Large intestine (tissue), 3 donors: ENCODE results near the gene ANTXR2. TPM values are rescaled to one million over a fixed set of nuclear protein-coding genes. Genes with fewer than 3 reads are reported as not detected.
"Not testable (repeated sequence)": the region's sequence is repeated elsewhere in the genome, so short reads cannot be mapped to it uniquely, and the experiment has no call there.

ENCODE experiments used
- DNase-seq, 2 donors: peaks; one replicate each; pipeline versions ENCODE4 v3.0.0 to v3.0.0-alpha.2; 2013
- H3K27ac ChIP-seq: one replicate; pipeline ENCODE4 v1.5.1; 2013; ENCODE audit warnings: low read length
- H3K27me3 ChIP-seq: 2 replicates; pipeline ENCODE4 v1.6.1; 2013; ENCODE audit warnings: low read length; ENCODE audit not compliant: control insufficient read depth, insufficient read depth
- H3K36me3 ChIP-seq: 2 replicates; pipeline ENCODE4 v1.6.1; 2013; ENCODE audit warnings: low read length; ENCODE audit not compliant: control insufficient read depth, insufficient read depth
- H3K4me1 ChIP-seq: one replicate; pipeline ENCODE4 v1.6.1; 2013; ENCODE audit warnings: low read length; ENCODE audit not compliant: control insufficient read depth, insufficient read depth
- H3K4me3 ChIP-seq: one replicate; pipeline ENCODE4 v1.5.1; 2013; ENCODE audit warnings: low read length
- H3K9me3 ChIP-seq: one replicate; pipeline ENCODE4 v1.6.1; 2013; ENCODE audit warnings: mild to moderate bottlenecking, low read depth, low read length, moderate library complexity; ENCODE audit not compliant: control insufficient read depth
- WGBS: methylation state at CpG from one replicate; pipeline ENCODE4 v1.1.5; 2013; ENCODE audit warnings: low lambda C conversion rate; ENCODE audit not compliant: insufficient coverage; 5-methylcytosine and 5-hydroxymethylcytosine counted together
- polyA plus RNA-seq: library from polyadenylated mRNA; unstranded; fragments of 120-200 nt; gene quantifications from one replicate; pipeline ENCODE4 v1.2.1, GENCODE V29; 2013

ANTXR2 gene
- polyA plus RNA-seq, 1 donor: 36.3 TPM

DNA sequence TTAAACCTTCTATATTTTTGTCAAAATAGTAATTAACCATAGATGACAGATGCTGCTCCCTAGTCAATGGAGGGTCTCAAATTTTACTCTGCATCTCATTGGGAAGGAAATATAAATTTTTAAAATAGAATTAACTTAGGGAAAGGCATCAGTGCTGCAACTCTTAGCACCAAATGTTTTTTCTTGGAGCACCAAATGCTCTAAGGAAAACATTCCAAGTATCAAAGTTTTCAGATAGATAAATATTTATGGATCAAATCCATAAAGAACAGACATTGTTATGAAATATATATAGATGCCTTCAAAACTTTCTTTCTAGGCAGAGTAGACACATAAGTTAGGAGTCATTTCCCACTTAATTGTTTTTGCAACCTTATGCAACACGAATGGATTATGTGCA lies 168.7 kb downstream of the ANTXR2 start:
- Histone ChIP-seq H3K27ac (no peak overlapping the region), H3K9me3 (no peaks in the 10 kb centered on the region), H3K4me3 (no peak overlapping the region), H3K27me3 (no peaks in the 10 kb centered on the region), H3K4me1 (no peaks in the 10 kb centered on the region), H3K36me3 (peaks cover 17% of the 10 kb centered on the region)
- no peak for DNase-seq
- 67% methylated on average over 1 of the region's 1 CpG for WGBS

DNA sequence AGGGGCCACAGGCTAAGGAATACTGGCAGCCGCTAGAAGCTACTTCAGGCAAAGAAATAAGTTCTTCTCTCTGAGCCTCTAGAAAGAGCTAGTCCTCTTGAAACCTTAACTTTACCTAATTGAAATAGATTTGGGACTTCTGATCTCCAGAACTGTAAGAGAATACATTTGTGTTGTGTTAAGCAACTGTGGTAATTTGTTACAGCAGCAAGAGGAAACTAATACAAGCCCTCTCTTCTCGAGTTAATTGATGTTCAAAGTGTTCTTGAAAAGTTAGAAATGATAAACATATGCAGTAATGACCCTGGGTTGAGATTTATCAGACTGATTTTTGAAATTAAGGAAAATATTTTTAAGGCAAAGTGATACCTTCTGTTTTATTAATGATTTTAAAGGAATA lies 172.8 kb downstream of the ANTXR2 start:
- H3K4me1 ChIP-seq: no peaks in the 10 kb centered on the region
- DNase-seq: no peak
- H3K9me3 ChIP-seq: no peaks in the 10 kb centered on the region
- no peaks in the 10 kb centered on the region for H3K27me3 ChIP-seq
- H3K27ac ChIP-seq: no peak overlapping the region
- H3K4me3 ChIP-seq: no peak overlapping the region
- H3K36me3 ChIP-seq: no peaks in the 10 kb centered on the region
- 93% methylated on average over 2 of the region's 2 CpGs for WGBS

GRCh38 chr4:79899481-79899880 lies 173.5 kb downstream of the ANTXR2 start:
- Histone ChIP-seq H3K4me1 (no peaks in the 10 kb centered on the region), H3K4me3 (no peak overlapping the region), H3K36me3 (no peaks in the 10 kb centered on the region), H3K9me3 (no peaks in the 10 kb centered on the region), H3K27ac (no peak overlapping the region), H3K27me3 (no peaks in the 10 kb centered on the region)
- no peak for DNase-seq
- 100% methylated on average over 3 of the region's 4 CpGs for WGBS

DNA sequence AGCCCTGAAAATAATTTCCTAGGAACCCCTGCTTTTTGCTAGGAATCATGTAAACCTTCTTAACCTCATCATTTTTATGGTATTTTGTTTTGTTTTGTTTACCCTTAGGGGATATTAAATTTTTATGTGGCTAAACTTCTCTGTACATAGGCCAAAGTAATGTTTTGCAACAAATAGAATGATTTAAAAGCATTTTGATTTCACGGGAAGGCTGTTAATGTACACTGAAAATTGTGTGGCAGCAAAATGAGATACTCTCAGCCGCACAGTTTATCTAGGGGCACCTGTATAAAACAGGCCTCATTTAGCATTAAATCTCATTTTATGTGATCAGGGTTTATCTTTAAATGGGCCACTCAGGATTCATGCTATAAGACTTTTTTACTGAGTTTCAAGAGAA lies 175.0 kb downstream of the ANTXR2 start:
- Histone ChIP-seq H3K27ac (no peak overlapping the region), H3K9me3 (no peaks in the 10 kb centered on the region), H3K4me1 (no peaks in the 10 kb centered on the region), H3K36me3 (no peaks in the 10 kb centered on the region), H3K4me3 (no peak overlapping the region), H3K27me3 (no peaks in the 10 kb centered on the region)
- 83% methylated on average over 1 of the region's 2 CpGs for WGBS
- no peak for DNase-seq

DNA sequence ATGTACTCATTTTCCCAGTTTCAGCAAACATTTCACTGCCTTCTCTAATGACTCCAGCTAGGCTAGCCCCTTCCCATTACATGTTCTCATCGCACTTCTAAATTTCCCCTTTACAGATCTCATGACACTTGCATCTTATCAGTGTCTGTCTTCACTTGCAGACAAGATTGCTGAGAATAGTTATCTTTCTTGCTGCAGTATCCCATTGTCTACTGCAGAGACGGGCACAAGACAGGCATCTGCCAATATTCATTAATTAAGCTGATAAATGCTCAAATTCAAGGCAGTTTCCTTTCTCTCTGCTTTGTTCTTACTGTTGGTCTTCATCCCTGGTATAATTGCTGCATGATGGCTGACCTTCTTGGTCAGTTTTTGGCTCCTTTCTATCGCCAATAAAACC lies 175.9 kb downstream of the ANTXR2 start:
- Histone ChIP-seq H3K9me3 (no peaks in the 10 kb centered on the region), H3K27ac (no peak overlapping the region), H3K36me3 (no peaks in the 10 kb centered on the region), H3K4me1 (no peaks in the 10 kb centered on the region), H3K4me3 (no peak overlapping the region), H3K27me3 (no peaks in the 10 kb centered on the region)
- WGBS: no CpG with 5 or more reads among the region's 3 CpGs
- DNase-seq: no peak

GRCh38 chr4:79893456-79893855 lies 179.6 kb downstream of the ANTXR2 start:
- Histone ChIP-seq H3K9me3 (no peaks in the 10 kb centered on the region), H3K27me3 (no peaks in the 10 kb centered on the region), H3K4me1 (no peaks in the 10 kb centered on the region), H3K27ac (no peak overlapping the region), H3K36me3 (no peaks in the 10 kb centered on the region), H3K4me3 (no peak overlapping the region)
- no peak for DNase-seq
- 78% methylated on average over 2 of the region's 2 CpGs for WGBS

DNA sequence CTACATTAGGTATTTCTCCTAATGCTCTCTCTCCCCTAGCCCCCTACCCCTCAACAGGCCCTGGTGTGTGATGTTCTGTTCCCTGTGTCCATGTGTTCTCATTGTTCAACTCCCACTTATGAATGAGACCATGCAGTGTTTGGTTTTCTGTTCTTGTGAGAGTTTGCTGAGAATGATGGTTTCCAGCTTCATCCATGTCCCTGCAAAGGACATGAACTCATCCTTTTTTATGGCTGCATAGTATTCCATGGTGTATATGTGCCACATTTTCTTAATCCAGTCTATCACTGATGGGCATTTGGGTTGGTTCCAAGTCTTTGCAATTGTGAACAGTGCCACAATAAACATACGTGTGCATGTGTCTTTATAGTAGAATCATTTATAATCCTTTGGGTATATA lies 184.0 kb downstream of the ANTXR2 start:
- H3K4me1 ChIP-seq, H3K27ac ChIP-seq, H3K9me3 ChIP-seq, H3K4me3 ChIP-seq, H3K36me3 ChIP-seq, H3K27me3 ChIP-seq, DNase-seq: not testable (repeated sequence)
- no CpG with 5 or more reads among the region's 1 CpG for WGBS

DNA sequence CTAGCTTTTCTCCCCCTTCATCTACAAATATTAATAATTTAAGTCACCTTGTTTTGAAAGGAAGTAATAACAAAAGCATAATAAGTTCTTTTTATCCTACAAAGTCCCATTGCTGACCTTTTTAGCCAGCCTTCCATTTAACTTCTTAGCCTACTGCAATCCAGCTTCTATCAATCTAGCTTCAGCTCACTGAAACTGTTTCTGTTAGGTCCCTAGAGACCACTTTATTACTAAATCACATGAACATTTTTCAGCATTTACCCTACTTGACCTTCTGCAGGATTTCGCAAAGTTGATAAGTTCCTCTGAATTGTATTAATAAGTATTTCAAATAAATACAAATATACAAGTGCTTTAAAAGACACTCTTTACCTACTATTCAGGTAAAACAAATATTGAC lies 186.5 kb downstream of the ANTXR2 start:
- H3K27ac ChIP-seq: no peak overlapping the region
- no peaks in the 10 kb centered on the region for H3K9me3 ChIP-seq
- H3K4me1 ChIP-seq: no peaks in the 10 kb centered on the region
- no peak for DNase-seq
- WGBS: 78% methylated on average over 1 of the region's 1 CpG
- no peaks in the 10 kb centered on the region for H3K36me3 ChIP-seq
- H3K4me3 ChIP-seq: no peak overlapping the region
- no peaks in the 10 kb centered on the region for H3K27me3 ChIP-seq

- no peaks in the 10 kb centered on the region for H3K9me3 ChIP-seq
- H3K36me3 ChIP-seq: no peaks in the 10 kb centered on the region
- H3K4me1 ChIP-seq: no peaks in the 10 kb centered on the region
- no peak overlapping the region for H3K4me3 ChIP-seq
- DNase-seq: no peak
- WGBS: 20% methylated on average over 1 of the region's 5 CpGs
- H3K27me3 ChIP-seq: no peaks in the 10 kb centered on the region
- no peak overlapping the region for H3K27ac ChIP-seq
These were observed 187.0 kb downstream of the ANTXR2 start for GRCh38 chr4:79886021-79886420.

DNA sequence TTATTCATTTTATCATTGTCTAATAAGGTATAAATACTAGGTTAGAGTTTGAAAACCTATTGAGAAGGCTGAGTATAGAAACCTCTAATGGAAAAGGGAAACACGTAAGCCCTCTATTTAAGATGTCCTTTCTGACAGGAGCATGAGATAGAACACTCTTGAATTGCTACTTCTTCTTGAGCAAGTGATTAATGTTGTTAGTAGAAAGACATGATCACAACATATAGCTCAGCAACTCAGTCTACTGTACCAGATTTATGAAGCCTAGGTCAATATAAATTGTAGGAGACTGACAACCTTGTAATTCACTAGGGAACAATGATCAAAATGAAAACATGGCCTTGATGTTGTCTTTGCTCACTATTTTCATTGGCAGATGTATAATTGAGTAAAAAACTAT lies 189.7 kb downstream of the ANTXR2 start:
- no peak overlapping the region for H3K27ac ChIP-seq
- no peaks in the 10 kb centered on the region for H3K27me3 ChIP-seq
- WGBS: 80% methylated on average over 1 of the region's 1 CpG
- no peaks in the 10 kb centered on the region for H3K4me1 ChIP-seq
- DNase-seq: no peak
- H3K9me3 ChIP-seq: no peaks in the 10 kb centered on the region
- H3K36me3 ChIP-seq: no peaks in the 10 kb centered on the region
- H3K4me3 ChIP-seq: no peak overlapping the region

DNA sequence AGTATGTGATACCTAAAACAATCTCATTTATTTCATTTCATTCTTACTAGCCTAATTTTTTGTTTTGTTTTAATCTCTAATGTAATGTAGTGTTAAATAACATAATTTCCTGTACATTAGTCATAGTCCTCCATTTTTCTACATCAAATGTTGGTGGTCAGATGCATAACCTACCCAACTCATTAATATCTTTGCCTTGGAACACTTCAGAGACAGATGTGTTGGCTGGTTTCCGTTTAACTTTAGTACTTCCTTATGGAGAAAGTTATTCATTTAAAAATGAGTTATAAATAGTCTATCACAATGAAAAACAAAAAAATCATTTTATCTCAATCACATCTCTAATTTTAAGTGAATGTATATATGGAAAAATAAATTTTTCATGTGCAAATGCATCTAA lies 190.2 kb downstream of the ANTXR2 start:
- Histone ChIP-seq H3K27me3 (no peaks in the 10 kb centered on the region), H3K27ac (no peak overlapping the region), H3K36me3 (no peaks in the 10 kb centered on the region), H3K9me3 (no peaks in the 10 kb centered on the region), H3K4me1 (no peaks in the 10 kb centered on the region), H3K4me3 (no peak overlapping the region)
- no peak for DNase-seq
- WGBS: 54% methylated on average over 1 of the region's 1 CpG
